H1 (cell line): ENCODE measurements around the gene ASCC2. TPM values are rescaled to one million over a fixed set of nuclear protein-coding genes. Genes with fewer than 3 reads are reported as not detected.

Experiments
- CTCF ChIA-PET: fragments of 300-600 bp; sonication (Branson Sonifier 250); formaldehyde crosslinking; loops from one replicate; lab custom pipeline; 2021; ENCODE audit not compliant: partially characterized antibody; lab: Charles Lee
- POLR2A ChIA-PET: fragments of 300-600 bp; sonication (Branson Sonifier 250); formaldehyde crosslinking; loops from one replicate; lab custom pipeline; 2021; ENCODE audit warnings: inconsistent platforms; ENCODE audit not compliant: partially characterized antibody; lab: Charles Lee
- DNase-seq, 2 experiments: peaks; one replicate each; pipeline versions ENCODE4 v3.0.0 to v3.0.0-alpha.2; 2010 to 2022; ENCODE audit warnings: low spot score in 2 of 2, low read depth in 1 of 2, mixed read lengths in 1 of 2
- FAIRE-seq: peaks from 2 replicates; lab custom pipeline; 2011; peaks lifted over from hg19 to GRCh38; lab: Jason Lieb, UNC
- H2AFZ ChIP-seq: 2 replicates; pipeline ENCODE4 v1.8.1; 2012; ENCODE audit warnings: low read length, inconsistent platforms
- H2AK5ac ChIP-seq: 2 replicates; pipeline ENCODE4 v1.6.1; 2013; ENCODE audit warnings: low read depth, low read length
- H2BK120ac ChIP-seq: replicated peaks from 2 replicates; pipeline ENCODE3; 2013; ENCODE audit warnings: low read depth, low read length, inconsistent platforms
- H2BK12ac ChIP-seq: 2 replicates; pipeline ENCODE4 v1.6.1; 2013; ENCODE audit warnings: low read depth, low read length
- H2BK15ac ChIP-seq: 2 replicates; pipeline ENCODE4 v1.6.1; 2013; ENCODE audit warnings: low read length
- H2BK20ac ChIP-seq: 2 replicates; pipeline ENCODE4 v1.6.1; 2013; ENCODE audit warnings: low read length
- H2BK5ac ChIP-seq: 2 replicates; pipeline ENCODE4 v1.6.1; 2013; ENCODE audit warnings: low read depth, low read length
- H3K14ac ChIP-seq: 2 replicates; pipeline ENCODE4 v1.6.1; 2013; ENCODE audit warnings: inconsistent platforms; ENCODE audit not compliant: insufficient read length
- H3K18ac ChIP-seq: 2 replicates; pipeline ENCODE4 v1.6.1; 2013; ENCODE audit warnings: low read length; ENCODE audit errors: extremely low read depth
- H3K23ac ChIP-seq: 2 replicates; pipeline ENCODE4 v1.6.1; 2013; ENCODE audit warnings: inconsistent platforms; ENCODE audit not compliant: insufficient read length
- H3K23me2 ChIP-seq: 2 replicates; pipeline ENCODE4 v1.6.1; 2013; ENCODE audit warnings: low read depth, low read length
- H3K27ac ChIP-seq: 2 replicates; pipeline ENCODE4 v1.6.1; 2011; ENCODE audit warnings: low read depth, low read length, inconsistent platforms
- H3K27me3 ChIP-seq, 4 experiments: replicated peaks in 1 of 4; 1 replicate in 1 of 4; 2 replicates in 3 of 4; pipeline versions ENCODE4 v1.6.1 to v1.8.1; 2011 to 2013; ENCODE audit warnings: low read length in 3 of 4, mild to moderate bottlenecking in 3 of 4, inconsistent platforms in 2 of 4, mixed read lengths in 2 of 4, moderate library complexity in 1 of 4; ENCODE audit not compliant: control insufficient read depth in 3 of 4, insufficient read depth in 3 of 4; ENCODE audit errors: extremely low read depth in 1 of 4
- H3K36me3 ChIP-seq, 4 experiments: 2 replicates each; pipeline versions ENCODE4 v1.6.1 to v1.8.1; 2011 to 2013; ENCODE audit warnings: mild to moderate bottlenecking in 4 of 4, low read length in 3 of 4, moderate library complexity in 2 of 4, control low read depth in 1 of 4, inconsistent platforms in 1 of 4; ENCODE audit not compliant: insufficient read depth in 4 of 4, control insufficient read depth in 2 of 4
- H3K4ac ChIP-seq: replicated peaks from 2 replicates; pipeline ENCODE3; 2013; ENCODE audit warnings: low read length, low read depth, mixed read lengths, inconsistent platforms; ENCODE audit not compliant: insufficient read length
- H3K4me1 ChIP-seq, 4 experiments: replicated peaks in 1 of 4; 1 replicate in 1 of 4; 2 replicates in 3 of 4; pipeline versions ENCODE4 v1.6.1 to v1.8.1; 2011 to 2013; ENCODE audit warnings: low read length in 3 of 4, inconsistent platforms in 2 of 4, mixed read lengths in 1 of 4; ENCODE audit not compliant: insufficient read depth in 4 of 4, control insufficient read depth in 3 of 4
- H3K4me2 ChIP-seq, 2 experiments: 2 replicates each; pipeline versions ENCODE4 v1.6.1 to v1.8.1; 2011 to 2013; ENCODE audit warnings: low read depth in 2 of 2, low read length in 2 of 2, control low read depth in 1 of 2, inconsistent platforms in 1 of 2, mild to moderate bottlenecking in 1 of 2; ENCODE audit not compliant: insufficient read depth in 1 of 2
- H3K4me3 ChIP-seq, 4 experiments: fragments of 200-600, 300-600 bp in 1 of 4; sonication (generic), shearing (Covaris generic), sonication (Bioruptor Twin) in 1 of 4; 2 replicates each; pipeline versions ENCODE4 v1.5.1 to v1.8.1; 2011 to 2016; ENCODE audit warnings: low read length in 4 of 4, low read depth in 3 of 4, control low read depth in 2 of 4, inconsistent platforms in 2 of 4, mild to moderate bottlenecking in 2 of 4, mixed read lengths in 1 of 4, moderate library complexity in 1 of 4; ENCODE audit not compliant: insufficient read depth in 2 of 4; ENCODE audit errors: extremely low read depth in 1 of 4
- H3K56ac ChIP-seq: replicated peaks from 2 replicates; pipeline ENCODE3; 2013; ENCODE audit warnings: low read depth, mild to moderate bottlenecking, mixed read lengths, low read length, inconsistent platforms; ENCODE audit not compliant: insufficient read length
- H3K79me1 ChIP-seq: 2 replicates; pipeline ENCODE4 v1.6.1; 2013; ENCODE audit warnings: low read depth, low read length, control low read depth
- H3K79me2 ChIP-seq, 2 experiments: 2 replicates each; pipeline versions ENCODE4 v1.6.1 to v1.8.1; 2012 to 2013; ENCODE audit warnings: low read length in 2 of 2, mild to moderate bottlenecking in 2 of 2, inconsistent platforms in 1 of 2; ENCODE audit not compliant: insufficient read depth in 2 of 2, control insufficient read depth in 1 of 2
- H3K9ac ChIP-seq, 4 experiments: replicated peaks in 1 of 4; 1 replicate in 1 of 4; 2 replicates in 3 of 4; pipeline versions ENCODE4 v1.6.1 to v1.8.1; 2011 to 2013; ENCODE audit warnings: low read depth in 3 of 4, low read length in 3 of 4, control low read depth in 2 of 4, mild to moderate bottlenecking in 2 of 4, moderate library complexity in 2 of 4, inconsistent platforms in 1 of 4; ENCODE audit errors: extremely low read depth in 1 of 4
- H3K9me3 ChIP-seq, 2 experiments: 2 replicates each; pipeline versions ENCODE4 v1.6.1 to v1.8.1; 2012 to 2013; ENCODE audit warnings: mild to moderate bottlenecking in 2 of 2, moderate library complexity in 2 of 2, control low read depth in 1 of 2, inconsistent platforms in 1 of 2, low read depth in 1 of 2, low read length in 1 of 2, mixed read lengths in 1 of 2; ENCODE audit not compliant: insufficient read depth in 2 of 2
- H4K20me1 ChIP-seq, 2 experiments: replicated peaks in 1 of 2; 2 replicates each; pipeline versions ENCODE3 to v1.8.1; 2011 to 2013; ENCODE audit warnings: inconsistent platforms in 2 of 2, low read length in 2 of 2, mild to moderate bottlenecking in 1 of 2; ENCODE audit not compliant: insufficient read depth in 2 of 2, control insufficient read depth in 1 of 2
- H4K5ac ChIP-seq: 2 replicates; pipeline ENCODE4 v1.6.1; 2013; ENCODE audit warnings: low read length, low read depth, mixed read lengths, inconsistent platforms; ENCODE audit not compliant: insufficient read length
- H4K8ac ChIP-seq: 2 replicates; pipeline ENCODE4 v1.8.0; 2013; ENCODE audit warnings: mild to moderate bottlenecking, moderate library complexity, low read length, inconsistent platforms; ENCODE audit not compliant: insufficient read depth; ENCODE audit errors: extremely low read depth
- H4K91ac ChIP-seq: replicated peaks from 2 replicates; pipeline ENCODE3; 2013; ENCODE audit warnings: low read length, mixed read lengths, inconsistent platforms; ENCODE audit not compliant: insufficient read length
- ATF3 ChIP-seq: IDR thresholded peaks from 2 replicates; pipeline ENCODE4 v1.6.1; 2011; ENCODE audit warnings: low read depth, mild to moderate bottlenecking, low read length; ENCODE audit not compliant: insufficient read depth
- JUND ChIP-seq: IDR thresholded peaks from 2 replicates; pipeline ENCODE4 v1.6.1; 2011; ENCODE audit warnings: mild to moderate bottlenecking, improper control_type of control experiment, low read length
- MAX ChIP-seq: IDR thresholded peaks from 2 replicates; pipeline ENCODE4 v1.6.1; 2012; ENCODE audit warnings: inconsistent platforms
- SUZ12 ChIP-seq: fragments of 200-600 bp; sonication (generic); IDR thresholded peaks from 2 replicates; pipeline ENCODE4 v1.6.1; 2012; ENCODE audit warnings: mild to moderate bottlenecking, inconsistent platforms, low read length, moderate library complexity, mixed read lengths
- YY1 ChIP-seq: IDR thresholded peaks from 2 replicates; pipeline ENCODE4 v1.6.1; 2011; ENCODE audit warnings: low read depth, mild to moderate bottlenecking, low read length
- ZNF274 ChIP-seq: IDR thresholded peaks from 2 replicates; pipeline ENCODE4 v1.7.0; 2012; ENCODE audit warnings: low read length, borderline replicate concordance; ENCODE audit errors: extremely low read depth
- WGBS, 2 experiments: shearing (Covaris generic) in 1 of 2; methylation state at CpG; one replicate each; pipeline versions ENCODE4 v1.1.6 to v1.1.7; 2013 to 2015; ENCODE audit warnings: low lambda C conversion rate in 2 of 2, mixed read lengths in 2 of 2, inconsistent platforms in 1 of 2, low coverage in 1 of 2, missing lambda C conversion rate in 1 of 2; ENCODE audit not compliant: insufficient replicate concordance in 2 of 2, insufficient coverage in 1 of 2, insufficient read length in 1 of 2; ENCODE audit errors: extremely low coverage in 1 of 2, missing lambda C conversion rate in 1 of 2; 5-methylcytosine and 5-hydroxymethylcytosine counted together
- polyA plus RNA-seq, 7 experiments: library from polyadenylated mRNA; depleted of rRNA in 3 of 7; stranded (reverse) in 5 of 7; unstranded in 2 of 7; fragments of >200 nt in 5 of 7; fragments of 200-250 nt in 2 of 7; gene quantifications; 1 replicate in 5 of 7; 2 replicates in 1 of 7; 4 replicates in 1 of 7; pipeline versions ENCODE4 v1.2.1 to v1.2.3, GENCODE V29; 2011 to 2013; ENCODE audit warnings: missing spikeins in 2 of 7, mixed read lengths in 2 of 7
- total RNA-seq: library from RNA; stranded (reverse); fragmentation: NEBNext Ultra II Directional; extraction: Animal tissue kit (Norgen Biotek cat#: 25700); gene quantifications from 2 replicates; pipeline ENCODE4 v1.2.1, GENCODE V29; 2021

Gene ASCC2
- total and polyA plus RNA-seq, 2 of the 8 experiments (the other 6 are each of a cell fraction or from before 2014, with no cell fraction given), result 35.0 to 35.8 TPM

- Histone ChIP-seq H3K18ac (no peak overlapping the region), H4K91ac (no peak overlapping the region), H3K56ac (no peak overlapping the region), H3K9me3 (no peaks in the 10 kb centered on the region), H2BK5ac (no peak overlapping the region), H2AK5ac (no peak overlapping the region), H4K20me1 (no peaks in the 10 kb centered on the region), H3K14ac (no peak overlapping the region), H3K23me2 (peaks cover 3% of the 10 kb centered on the region; the same call in 1 of the 2 replicates), H3K4me1 (peaks cover 0 to 4% (median 0%) of the 10 kb centered on the region in 4 experiments; a peak in 2 of 7 replicates), H3K4me2 (no peak overlapping the region), H3K36me3 (no peaks in the 10 kb centered on the region), H2BK12ac (no peak overlapping the region), H4K8ac (no peak overlapping the region), H3K4ac (no peak overlapping the region), H3K4me3 (no peak overlapping the region), H3K79me2 (peaks cover 0 to 5% of the 10 kb centered on the region in 2 experiments; a peak in 1 of 4 replicates), H3K79me1 (peaks cover 3% of the 10 kb centered on the region; the same call in 1 of the 2 replicates), H3K27ac (no peak overlapping the region), H2AFZ (no peak overlapping the region), H3K9ac (no peak overlapping the region), H2BK15ac (no peak overlapping the region), H2BK20ac (no peak overlapping the region), H3K23ac (no peak overlapping the region), H4K5ac (no peak overlapping the region), H2BK120ac (no peak overlapping the region), H3K27me3 (no peaks in the 10 kb centered on the region)
- WGBS, 2 experiments, result 95% methylated on average over 2 of the region's 2 CpGs; no CpG with 5 or more reads in 1 of the 2 experiments
- FAIRE-seq (no peak), DNase-seq (no peak)
- ChIA-PET CTCF (interaction anchor here (0.9 to 1.7 kb wide), 2 partner anchors 27 to 163 kb away, joined by 3 read pairs; no protein-coding TSS in a partner anchor), POLR2A (interaction anchor here (1.1 kb wide), 1 partner anchor 13 kb away, joined by 3 read pairs; no protein-coding TSS in a partner anchor)
- TF ChIP-seq JUND, result no peak
- TF ChIP-seq MAX, result no peak
- TF ChIP-seq ATF3, result no peak
- no peak for TF ChIP-seq SUZ12
- TF ChIP-seq ZNF274, result no peak
- no peak for TF ChIP-seq YY1
Measured at GRCh38 chr22:29842172-29842571, 4.1 kb upstream of the ASCC2 start.
